Liver (tissue), 9 donors: ENCODE data around the gene HDDC2. TPM values are rescaled to one million over a fixed set of nuclear protein-coding genes. Genes with fewer than 3 reads are reported as not detected.

Experiments
- DNase-seq: peaks from one replicate; pipeline ENCODE4 v3.0.0-alpha.2; 2017; ENCODE audit warnings: low spot score
- H3K27ac ChIP-seq, 2 donors: one replicate each; pipeline ENCODE4 v1.7.0; 2013; ENCODE audit warnings: inconsistent platforms in 2 of 2, low read length in 2 of 2, control low read depth in 1 of 2, low read depth in 1 of 2, mild to moderate bottlenecking in 1 of 2
- H3K27me3 ChIP-seq, 4 donors: one replicate each; pipeline versions ENCODE4 v1.6.1 to v1.7.0; 2013; ENCODE audit warnings: low read length in 3 of 4, inconsistent platforms in 1 of 4, mild to moderate bottlenecking in 1 of 4, moderate library complexity in 1 of 4; ENCODE audit not compliant: control insufficient read depth in 4 of 4, insufficient read depth in 4 of 4
- H3K36me3 ChIP-seq, 4 donors: one replicate each; pipeline versions ENCODE4 v1.6.1 to v1.7.0; 2013; ENCODE audit warnings: low read length in 3 of 4, mild to moderate bottlenecking in 3 of 4, low read depth in 1 of 4, moderate library complexity in 1 of 4; ENCODE audit not compliant: control insufficient read depth in 4 of 4, insufficient read depth in 3 of 4
- H3K4me1 ChIP-seq, 4 donors: one replicate each; pipeline versions ENCODE4 v1.6.1 to v1.7.0; 2013; ENCODE audit warnings: low read length in 3 of 4, mild to moderate bottlenecking in 3 of 4, moderate library complexity in 1 of 4; ENCODE audit not compliant: control insufficient read depth in 4 of 4, insufficient read depth in 4 of 4
- H3K4me3 ChIP-seq, 3 donors: one replicate each; pipeline versions ENCODE4 v1.6.1 to v1.7.0; 2013; ENCODE audit warnings: low read length in 3 of 3, control low read depth in 1 of 3, low read depth in 1 of 3, mild to moderate bottlenecking in 1 of 3
- H3K9ac ChIP-seq, 2 donors: one replicate each; pipeline ENCODE4 v1.7.0; 2013; ENCODE audit warnings: low read length in 2 of 2, mild to moderate bottlenecking in 2 of 2, moderate library complexity in 2 of 2, control low read depth in 1 of 2, low read depth in 1 of 2
- H3K9me3 ChIP-seq, 4 donors: one replicate each; pipeline versions ENCODE4 v1.6.1 to v1.7.0; 2013; ENCODE audit warnings: low read length in 3 of 4; ENCODE audit not compliant: control insufficient read depth in 4 of 4
- EGR1 ChIP-seq, 2 donors: IDR thresholded peaks; 2 replicates each; pipeline ENCODE4 v1.6.1; 2016 to 2018; ENCODE audit warnings: antibody characterized with exemption in 2 of 2, low read depth in 2 of 2
- FOXA1 ChIP-seq: IDR thresholded peaks from 2 replicates; pipeline ENCODE4 v1.6.1; 2016; ENCODE audit warnings: antibody characterized with exemption
- FOXA2 ChIP-seq: IDR thresholded peaks from 2 replicates; pipeline ENCODE4 v1.6.1; 2016; ENCODE audit warnings: antibody characterized with exemption
- GABPA ChIP-seq, 2 donors: IDR thresholded peaks in 1 of 2; conservative IDR thresholded peaks in 1 of 2; 2 replicates each; pipeline ENCODE4 v1.6.1; 2016; ENCODE audit warnings: antibody characterized with exemption in 2 of 2, mild to moderate bottlenecking in 1 of 2, moderate library complexity in 1 of 2
- HNF4A ChIP-seq, 2 donors: conservative IDR thresholded peaks; 2 replicates each; pipeline ENCODE4 v1.6.1; 2016; ENCODE audit warnings: antibody characterized with exemption in 2 of 2, mild to moderate bottlenecking in 2 of 2
- HNF4G ChIP-seq: IDR thresholded peaks from 2 replicates; pipeline ENCODE4 v1.6.1; 2016; ENCODE audit warnings: antibody characterized with exemption
- JUND ChIP-seq, 2 donors: IDR thresholded peaks; 2 replicates each; pipeline ENCODE4 v1.6.1; 2016; ENCODE audit warnings: antibody characterized with exemption in 2 of 2
- NR2F2 ChIP-seq: IDR thresholded peaks from 2 replicates; pipeline ENCODE4 v1.6.1; 2016; ENCODE audit warnings: antibody characterized with exemption
- RAD21 ChIP-seq, 2 donors: IDR thresholded peaks; 2 replicates each; pipeline ENCODE4 v1.6.1; 2016; ENCODE audit warnings: antibody characterized with exemption in 2 of 2, mild to moderate bottlenecking in 2 of 2
- RXRA ChIP-seq, 2 donors: IDR thresholded peaks; 2 replicates each; pipeline ENCODE4 v1.6.1; 2017 to 2018; ENCODE audit warnings: antibody characterized with exemption in 2 of 2, mild to moderate bottlenecking in 1 of 2
- SP1 ChIP-seq: IDR thresholded peaks from 2 replicates; pipeline ENCODE4 v1.6.1; 2018; ENCODE audit warnings: antibody characterized with exemption, mild to moderate bottlenecking
- TAF1 ChIP-seq: conservative IDR thresholded peaks from 2 replicates; pipeline ENCODE4 v1.6.1; 2016; ENCODE audit warnings: antibody characterized with exemption, mild to moderate bottlenecking
- YY1 ChIP-seq: IDR thresholded peaks from 2 replicates; pipeline ENCODE4 v1.6.1; 2016; ENCODE audit warnings: antibody characterized with exemption, mild to moderate bottlenecking
- WGBS: extraction: QIAGEN DNeasy Blood & Tissue Kit; methylation state at CpG from one replicate; pipeline ENCODE4 v1.1.7; 2013; 5-methylcytosine and 5-hydroxymethylcytosine counted together
- polyA plus RNA-seq, 2 donors: library from polyadenylated mRNA; stranded (reverse) in 1 of 2; unstranded in 1 of 2; fragments of 200-250 nt in 1 of 2; fragments of >200 nt in 1 of 2; fragmentation: Nextera tagmentation in 1 of 2; extraction: Ambion mirVana in 1 of 2; gene quantifications; one replicate each; pipeline versions ENCODE4 v1.2.1 to v1.2.3, GENCODE V29; 2013 to 2015
- total RNA-seq, 2 donors: library from RNA; depleted of rRNA; stranded (reverse); fragments of >200 nt; gene quantifications; one replicate each; pipeline ENCODE4 v1.2.3, GENCODE V29; 2014
- TF ChIP-seq, protein P1 (sequence below): IDR thresholded peaks from 2 replicates; pipeline ENCODE4 v1.6.1; 2016; ENCODE audit warnings: antibody characterized with exemption
- TF ChIP-seq, protein P2 (sequence below): IDR thresholded peaks from 2 replicates; pipeline ENCODE4 v1.6.1; 2016; ENCODE audit warnings: antibody characterized with exemption
- TF ChIP-seq, protein P3 (sequence below): IDR thresholded peaks from 2 replicates; pipeline ENCODE4 v1.6.1; 2016; ENCODE audit warnings: antibody characterized with exemption
- TF ChIP-seq, protein P4 (sequence below): IDR thresholded peaks from 2 replicates; pipeline ENCODE4 v1.6.1; 2016; ENCODE audit warnings: antibody characterized with exemption, mild to moderate bottlenecking
- TF ChIP-seq, protein P5 (sequence below): fragments of 150-350 bp; IDR thresholded peaks from 2 replicates; pipeline ENCODE4 v1.5.1; 2017; ENCODE audit warnings: improper control_type of control experiment, low read depth, low read length; ENCODE audit not compliant: missing input control
- donor health status: healthy.
- donor health status: healthy.
- donor health status: healthy.
- donor health status: healthy.
- donor health status: healthy.

The HDDC2 gene
- total and polyA plus RNA-seq, 4 donors: 8.8 to 21.0 (median 11.8) TPM

DNA sequence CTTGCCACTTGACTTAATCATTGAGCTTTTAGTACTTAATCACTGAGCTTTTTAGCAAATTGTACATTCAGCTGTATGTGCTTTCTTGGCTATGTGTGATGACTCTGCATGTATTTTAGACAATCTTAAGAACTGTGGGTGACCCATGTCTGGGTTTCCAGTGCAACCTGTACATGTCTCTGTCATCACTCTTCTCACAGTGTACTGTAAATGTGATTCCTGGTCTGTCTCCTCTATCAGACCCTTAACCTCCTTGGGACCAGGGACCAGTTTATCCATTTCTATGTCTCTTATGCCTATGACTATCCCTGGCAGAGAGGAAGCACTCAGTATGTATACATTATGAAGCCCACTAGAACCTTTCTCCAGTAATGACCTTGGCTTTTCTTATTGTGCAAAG is 36.6 kb upstream of the HDDC2 start (continued):
- TF ChIP-seq, protein P1, sequence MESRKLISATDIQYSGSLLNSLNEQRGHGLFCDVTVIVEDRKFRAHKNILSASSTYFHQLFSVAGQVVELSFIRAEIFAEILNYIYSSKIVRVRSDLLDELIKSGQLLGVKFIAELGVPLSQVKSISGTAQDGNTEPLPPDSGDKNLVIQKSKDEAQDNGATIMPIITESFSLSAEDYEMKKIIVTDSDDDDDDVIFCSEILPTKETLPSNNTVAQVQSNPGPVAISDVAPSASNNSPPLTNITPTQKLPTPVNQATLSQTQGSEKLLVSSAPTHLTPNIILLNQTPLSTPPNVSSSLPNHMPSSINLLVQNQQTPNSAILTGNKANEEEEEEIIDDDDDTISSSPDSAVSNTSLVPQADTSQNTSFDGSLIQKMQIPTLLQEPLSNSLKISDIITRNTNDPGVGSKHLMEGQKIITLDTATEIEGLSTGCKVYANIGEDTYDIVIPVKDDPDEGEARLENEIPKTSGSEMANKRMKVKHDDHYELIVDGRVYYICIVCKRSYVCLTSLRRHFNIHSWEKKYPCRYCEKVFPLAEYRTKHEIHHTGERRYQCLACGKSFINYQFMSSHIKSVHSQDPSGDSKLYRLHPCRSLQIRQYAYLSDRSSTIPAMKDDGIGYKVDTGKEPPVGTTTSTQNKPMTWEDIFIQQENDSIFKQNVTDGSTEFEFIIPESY: no peak
- TF ChIP-seq, protein P2, sequence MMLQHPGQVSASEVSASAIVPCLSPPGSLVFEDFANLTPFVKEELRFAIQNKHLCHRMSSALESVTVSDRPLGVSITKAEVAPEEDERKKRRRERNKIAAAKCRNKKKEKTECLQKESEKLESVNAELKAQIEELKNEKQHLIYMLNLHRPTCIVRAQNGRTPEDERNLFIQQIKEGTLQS: no peak
- TF ChIP-seq FOXA2 (no peak), EGR1 (IDR thresholded peaks at IDR 0.05; ENCODE audit: low read depth in 2 of 2) (no peak), JUND (IDR thresholded peaks at IDR 0.05) (no peak), RXRA (IDR thresholded peaks at IDR 0.05) (no peak)
- TF ChIP-seq, protein P3, sequence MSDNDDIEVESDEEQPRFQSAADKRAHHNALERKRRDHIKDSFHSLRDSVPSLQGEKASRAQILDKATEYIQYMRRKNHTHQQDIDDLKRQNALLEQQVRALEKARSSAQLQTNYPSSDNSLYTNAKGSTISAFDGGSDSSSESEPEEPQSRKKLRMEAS: no peak

DNA sequence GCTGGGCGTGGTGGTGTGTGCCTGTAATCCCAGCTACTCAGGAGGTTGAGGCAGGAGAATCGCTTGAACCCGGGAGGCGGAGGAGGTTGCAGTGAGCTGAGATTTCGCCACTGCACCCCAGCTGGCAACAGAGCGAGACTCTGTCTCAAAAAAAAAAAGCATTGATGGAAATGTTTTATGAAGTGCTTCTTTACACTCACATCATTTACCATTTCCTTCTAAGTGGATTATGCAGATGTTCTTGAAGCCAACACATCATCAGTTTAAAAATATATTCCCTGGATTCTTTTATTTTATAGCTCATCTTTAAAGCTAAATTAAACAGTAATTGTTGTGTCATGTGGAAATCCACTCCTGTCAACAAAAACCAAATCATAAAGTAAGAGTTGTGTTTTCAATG is 35.9 kb upstream of the HDDC2 start:
- Histone ChIP-seq H3K27ac (no peak overlapping the region), H3K9me3 (no peaks in the 10 kb centered on the region), H3K36me3 (no peaks in the 10 kb centered on the region), H3K4me3 (no peak overlapping the region), H3K9ac (no peak overlapping the region), H3K4me1 (no peaks in the 10 kb centered on the region), H3K27me3 (no peaks in the 10 kb centered on the region)
- no peak for DNase-seq
- TF ChIP-seq, protein P4, sequence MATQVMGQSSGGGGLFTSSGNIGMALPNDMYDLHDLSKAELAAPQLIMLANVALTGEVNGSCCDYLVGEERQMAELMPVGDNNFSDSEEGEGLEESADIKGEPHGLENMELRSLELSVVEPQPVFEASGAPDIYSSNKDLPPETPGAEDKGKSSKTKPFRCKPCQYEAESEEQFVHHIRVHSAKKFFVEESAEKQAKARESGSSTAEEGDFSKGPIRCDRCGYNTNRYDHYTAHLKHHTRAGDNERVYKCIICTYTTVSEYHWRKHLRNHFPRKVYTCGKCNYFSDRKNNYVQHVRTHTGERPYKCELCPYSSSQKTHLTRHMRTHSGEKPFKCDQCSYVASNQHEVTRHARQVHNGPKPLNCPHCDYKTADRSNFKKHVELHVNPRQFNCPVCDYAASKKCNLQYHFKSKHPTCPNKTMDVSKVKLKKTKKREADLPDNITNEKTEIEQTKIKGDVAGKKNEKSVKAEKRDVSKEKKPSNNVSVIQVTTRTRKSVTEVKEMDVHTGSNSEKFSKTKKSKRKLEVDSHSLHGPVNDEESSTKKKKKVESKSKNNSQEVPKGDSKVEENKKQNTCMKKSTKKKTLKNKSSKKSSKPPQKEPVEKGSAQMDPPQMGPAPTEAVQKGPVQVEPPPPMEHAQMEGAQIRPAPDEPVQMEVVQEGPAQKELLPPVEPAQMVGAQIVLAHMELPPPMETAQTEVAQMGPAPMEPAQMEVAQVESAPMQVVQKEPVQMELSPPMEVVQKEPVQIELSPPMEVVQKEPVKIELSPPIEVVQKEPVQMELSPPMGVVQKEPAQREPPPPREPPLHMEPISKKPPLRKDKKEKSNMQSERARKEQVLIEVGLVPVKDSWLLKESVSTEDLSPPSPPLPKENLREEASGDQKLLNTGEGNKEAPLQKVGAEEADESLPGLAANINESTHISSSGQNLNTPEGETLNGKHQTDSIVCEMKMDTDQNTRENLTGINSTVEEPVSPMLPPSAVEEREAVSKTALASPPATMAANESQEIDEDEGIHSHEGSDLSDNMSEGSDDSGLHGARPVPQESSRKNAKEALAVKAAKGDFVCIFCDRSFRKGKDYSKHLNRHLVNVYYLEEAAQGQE: no peak
- TF ChIP-seq NR2F2 (no peak), RAD21 (IDR thresholded peaks at IDR 0.05) (no peak), SP1 (no peak), HNF4G (no peak), GABPA (IDR thresholded peaks at IDR 0.05 in 1 of 2, conservative IDR thresholded peaks at IDR 0.05 in 1 of 2) (no peak), YY1 (no peak), TAF1 (no peak), FOXA1 (no peak), FOXA2 (no peak), JUND (IDR thresholded peaks at IDR 0.05) (no peak), EGR1 (IDR thresholded peaks at IDR 0.05; ENCODE audit: low read depth in 2 of 2) (no peak), HNF4A (conservative IDR thresholded peaks at IDR 0.05) (no peak)
- TF ChIP-seq, protein P1: no peak
- TF ChIP-seq, protein P3: no peak
- TF ChIP-seq, protein P5, sequence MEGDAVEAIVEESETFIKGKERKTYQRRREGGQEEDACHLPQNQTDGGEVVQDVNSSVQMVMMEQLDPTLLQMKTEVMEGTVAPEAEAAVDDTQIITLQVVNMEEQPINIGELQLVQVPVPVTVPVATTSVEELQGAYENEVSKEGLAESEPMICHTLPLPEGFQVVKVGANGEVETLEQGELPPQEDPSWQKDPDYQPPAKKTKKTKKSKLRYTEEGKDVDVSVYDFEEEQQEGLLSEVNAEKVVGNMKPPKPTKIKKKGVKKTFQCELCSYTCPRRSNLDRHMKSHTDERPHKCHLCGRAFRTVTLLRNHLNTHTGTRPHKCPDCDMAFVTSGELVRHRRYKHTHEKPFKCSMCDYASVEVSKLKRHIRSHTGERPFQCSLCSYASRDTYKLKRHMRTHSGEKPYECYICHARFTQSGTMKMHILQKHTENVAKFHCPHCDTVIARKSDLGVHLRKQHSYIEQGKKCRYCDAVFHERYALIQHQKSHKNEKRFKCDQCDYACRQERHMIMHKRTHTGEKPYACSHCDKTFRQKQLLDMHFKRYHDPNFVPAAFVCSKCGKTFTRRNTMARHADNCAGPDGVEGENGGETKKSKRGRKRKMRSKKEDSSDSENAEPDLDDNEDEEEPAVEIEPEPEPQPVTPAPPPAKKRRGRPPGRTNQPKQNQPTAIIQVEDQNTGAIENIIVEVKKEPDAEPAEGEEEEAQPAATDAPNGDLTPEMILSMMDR: no peak
- WGBS: 93% methylated on average over 6 of the region's 6 CpGs
